ENCODE measurements around the gene CZIB.
A peak's percentile ranks its signal among the peaks of the same experiment; 100 is the strongest.
"Not testable (repeated sequence)": the region's sequence is repeated elsewhere in the genome, so short reads cannot be mapped to it uniquely, and the experiment has no call there.

CZIB gene

DNA sequence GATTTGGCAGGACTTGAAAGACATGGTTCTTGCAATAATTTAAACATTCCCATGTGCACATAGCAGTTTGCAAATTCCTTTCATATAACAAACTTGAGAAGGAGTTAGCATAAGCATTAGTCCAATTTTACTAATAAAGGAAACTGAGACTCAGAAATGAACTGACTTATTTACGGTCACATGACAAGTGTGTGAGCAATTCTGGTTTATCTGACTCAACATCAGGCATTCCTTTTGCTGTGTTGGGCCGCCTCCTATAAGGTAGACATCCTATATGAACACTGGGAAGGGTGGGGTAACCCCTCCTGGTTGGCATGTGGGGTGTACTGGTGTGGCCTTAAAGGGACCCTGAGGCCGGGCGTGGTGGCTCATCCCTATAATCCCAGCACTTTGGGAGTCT, 32.3 kb downstream of the CZIB start:
- no peak for DNase-seq (ENCODE audit: low read depth)

DNA sequence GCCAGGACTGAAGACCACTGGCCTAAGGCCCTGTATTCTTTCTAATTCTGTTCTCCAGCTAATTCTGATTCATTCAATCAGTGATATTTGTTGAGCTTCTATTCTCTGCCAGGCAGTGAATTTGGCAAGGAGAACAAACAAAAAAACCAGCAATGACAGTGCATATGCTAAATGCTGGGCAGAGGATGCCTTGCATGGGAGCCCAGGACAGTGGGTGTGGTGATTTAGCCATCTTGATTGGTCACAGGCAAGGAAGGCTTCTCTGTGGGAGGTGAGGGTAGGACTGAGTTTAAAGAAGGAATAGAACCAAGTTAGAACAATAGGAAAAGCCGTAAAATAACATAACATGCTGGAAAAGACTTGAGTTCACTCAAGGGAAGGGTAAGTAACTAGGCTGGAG, 33.0 kb downstream of the CZIB start:
- DNase-seq (ENCODE audit: low read depth): no peak

DNA sequence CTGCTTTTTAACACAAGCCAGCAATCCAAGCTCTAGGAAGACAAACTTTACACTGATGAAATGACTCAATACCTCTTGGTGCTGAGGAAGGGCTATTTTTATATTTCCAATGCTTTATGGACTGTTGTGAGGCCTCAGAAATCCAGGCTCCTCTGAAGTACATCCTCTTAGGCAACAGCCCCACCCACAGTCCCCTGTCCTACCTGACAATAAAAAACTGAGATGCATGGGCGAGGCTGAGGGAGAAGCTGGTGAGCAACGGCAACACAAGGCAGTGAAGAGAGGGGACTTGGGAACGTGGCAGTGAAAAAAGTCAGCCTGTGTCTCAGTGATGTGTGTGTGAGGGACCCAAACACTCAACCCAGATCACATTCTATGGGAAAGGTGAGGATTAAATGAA, 33.9 kb downstream of the CZIB start:
- DNase-seq (ENCODE audit: low read depth): no peak

DNA sequence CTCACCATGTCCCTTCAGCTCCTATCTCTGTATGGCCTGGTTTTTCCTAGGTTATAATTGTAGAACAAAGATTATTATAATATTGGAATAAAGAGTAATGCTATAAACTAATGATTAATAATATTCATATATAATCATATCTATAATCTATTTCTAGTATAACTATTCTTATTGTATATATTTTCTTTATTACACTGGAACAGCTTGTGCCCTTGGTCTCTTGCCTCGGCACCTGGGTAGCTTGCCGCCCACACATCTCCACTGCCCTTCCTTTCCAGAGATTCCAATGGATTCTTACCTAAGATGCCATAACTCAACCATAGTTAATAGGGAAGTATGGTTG, 34.5 kb downstream of the CZIB start:
- DNase-seq (ENCODE audit: low read depth): not testable (repeated sequence)

DNA sequence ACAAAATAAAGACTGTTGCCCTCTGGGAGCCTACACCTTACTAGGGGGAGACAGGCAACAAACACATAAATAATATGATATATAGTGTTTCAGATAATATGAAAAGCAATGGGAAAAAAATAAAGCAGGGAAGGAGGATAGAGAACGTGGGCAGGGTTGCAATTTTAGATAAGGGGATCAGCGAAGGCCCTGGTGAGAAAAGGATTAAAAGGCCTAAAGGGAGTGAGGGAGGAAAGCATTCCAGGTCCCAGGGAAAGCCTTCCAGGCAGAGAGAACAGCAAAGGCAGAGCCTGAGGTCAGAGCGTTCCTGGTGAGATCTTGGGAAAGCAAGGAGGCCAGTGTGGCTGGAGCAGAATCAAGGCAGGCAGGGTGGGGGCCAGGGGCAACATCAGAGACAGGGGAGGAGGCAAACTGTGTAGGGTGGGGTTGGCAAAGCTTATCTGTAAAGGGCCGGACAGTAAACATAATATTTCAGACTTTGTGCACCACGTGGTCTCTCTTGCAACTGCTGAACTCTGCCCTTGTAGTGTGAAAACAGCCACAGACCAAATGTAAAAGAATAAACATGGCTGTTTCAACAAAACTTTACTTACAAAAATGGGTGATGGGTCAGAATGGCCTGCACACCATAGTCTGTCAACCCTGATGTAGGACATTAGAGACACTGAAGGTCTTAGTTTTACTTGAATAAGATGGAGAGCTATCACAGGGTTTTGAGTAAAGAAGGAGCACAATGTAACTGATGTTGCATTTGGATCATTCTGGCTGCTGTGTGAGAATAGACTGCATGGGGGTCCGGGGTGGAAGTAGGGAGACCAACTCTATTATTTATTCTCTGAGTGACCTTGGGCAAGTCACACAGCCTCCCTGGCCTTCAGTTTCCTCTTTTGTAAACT, 37.1 kb downstream of the CZIB start:
- DNase-seq (ENCODE audit: low read depth): no peak

DNA sequence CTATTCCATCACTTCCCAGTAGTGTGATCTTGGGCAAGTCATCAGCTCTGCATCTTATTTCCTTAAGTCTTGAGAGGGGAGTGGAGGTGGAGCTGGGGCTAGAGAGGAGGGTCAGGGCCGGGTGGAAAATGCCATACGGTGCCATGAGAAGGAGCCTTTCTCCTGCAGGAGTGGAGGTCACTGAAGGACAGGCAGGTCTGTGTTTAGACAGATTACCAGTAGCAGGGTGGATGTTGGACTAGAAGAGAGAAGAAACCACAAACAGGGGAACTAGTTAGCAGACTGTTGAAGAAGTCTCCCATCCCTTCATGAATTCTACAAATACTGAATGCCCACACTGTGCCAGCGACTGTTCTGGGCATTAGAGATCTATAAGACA, 37.7 kb downstream of the CZIB start:
- DNase-seq (ENCODE audit: low read depth): no peak

DNA sequence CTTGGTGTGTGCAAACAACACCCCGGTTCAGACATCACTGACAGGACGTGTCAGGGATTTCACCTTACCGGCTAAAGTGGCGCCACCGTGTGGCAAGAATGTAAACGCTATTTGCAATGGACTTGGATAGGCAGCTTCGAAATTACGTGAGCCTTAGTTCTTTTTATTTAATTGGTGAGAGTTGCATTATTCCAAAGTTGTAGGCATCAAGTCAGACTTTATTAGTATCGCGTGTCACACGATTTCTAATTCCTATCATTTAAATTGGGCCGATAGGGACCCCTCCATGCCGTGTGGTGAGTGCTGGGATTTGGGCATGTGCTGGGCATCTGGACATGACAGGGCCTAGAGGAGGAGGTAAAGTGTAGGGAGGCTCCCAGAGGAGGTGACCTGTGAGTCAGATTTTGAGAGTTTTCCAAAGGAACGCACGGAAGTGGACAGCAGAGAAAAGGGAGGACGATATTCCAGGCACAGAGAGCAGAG, 38.3 kb downstream of the CZIB start:
- DNase-seq (ENCODE audit: low read depth): peak; percentile 70

DNA sequence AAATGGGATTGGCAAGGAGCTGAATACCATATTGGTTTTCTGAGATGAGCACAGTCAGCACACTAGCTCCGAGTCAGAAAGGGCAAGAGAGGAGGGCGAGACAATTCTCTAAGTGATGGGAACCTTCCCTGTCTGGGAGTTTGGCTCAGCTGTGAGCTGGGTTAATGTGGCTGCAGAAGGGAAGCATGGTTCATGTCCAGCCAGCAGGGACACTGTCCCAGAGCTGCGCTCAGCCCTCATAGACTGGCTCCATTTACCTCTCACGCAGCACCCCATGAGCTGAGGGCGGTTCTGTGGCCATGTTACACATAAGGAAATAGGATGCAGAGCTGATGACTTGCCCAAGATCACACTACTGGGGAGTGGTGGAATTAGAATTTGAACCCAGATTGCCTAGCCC, 39.5 kb downstream of the CZIB start:
- DNase-seq (ENCODE audit: low read depth): no peak

DNA sequence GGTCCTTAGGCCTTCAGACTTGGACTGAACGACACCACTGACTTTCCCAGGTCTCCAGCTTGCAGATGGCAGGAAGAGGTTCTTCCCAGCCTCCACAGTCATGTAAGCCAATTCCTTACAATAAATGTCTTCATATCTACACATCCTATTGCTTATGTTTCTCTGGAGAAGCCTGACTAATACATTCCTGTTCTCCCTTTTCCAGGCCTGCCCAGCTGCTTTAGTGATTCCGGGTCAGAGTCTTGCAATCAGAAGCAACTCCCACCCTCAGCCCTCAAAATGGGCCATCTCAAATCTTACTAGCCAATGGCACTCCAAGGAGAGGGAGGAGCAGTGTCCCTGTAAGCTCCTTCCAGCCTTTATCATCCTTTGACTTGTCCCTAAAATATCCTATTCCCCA, 40.2 kb downstream of the CZIB start:
- DNase-seq (ENCODE audit: low read depth): no peak

DNA sequence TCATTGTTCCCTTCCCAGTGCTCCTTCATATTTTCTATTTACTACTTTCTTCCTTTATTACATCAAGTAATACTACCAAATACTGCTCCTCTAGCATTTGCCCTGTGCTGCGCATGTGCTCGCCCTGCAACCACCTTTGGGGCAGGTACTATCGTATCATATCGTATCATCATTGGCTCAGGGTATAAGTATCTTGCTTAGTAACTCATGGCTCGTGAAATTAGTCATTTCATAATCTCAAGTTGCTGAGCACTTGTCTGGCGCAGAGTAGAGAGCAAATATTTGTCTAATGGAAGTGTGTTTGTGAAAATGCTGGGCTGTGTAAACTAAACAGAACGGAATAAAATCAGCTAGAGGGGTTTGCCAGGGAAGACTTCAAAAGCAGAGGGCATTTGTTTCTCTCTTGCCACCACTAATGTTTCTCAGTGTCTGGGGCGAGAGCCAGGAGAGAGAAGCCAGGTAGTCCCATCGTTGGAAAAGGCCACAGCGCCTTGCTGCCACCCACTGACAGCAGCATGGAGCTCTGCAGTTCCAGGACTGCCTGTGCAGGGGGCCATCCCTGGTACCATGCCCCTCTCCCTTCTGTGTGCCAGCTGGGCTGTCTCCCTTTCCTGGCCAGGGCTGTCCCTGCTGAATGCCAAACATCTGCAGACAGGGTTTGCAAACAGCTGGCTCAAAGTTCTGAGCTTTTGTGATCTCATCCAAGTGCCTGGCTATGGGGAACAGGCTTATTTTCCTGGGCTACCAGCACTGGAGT, 43.8 kb downstream of the CZIB start:
- no peak for DNase-seq (ENCODE audit: low read depth)

DNA sequence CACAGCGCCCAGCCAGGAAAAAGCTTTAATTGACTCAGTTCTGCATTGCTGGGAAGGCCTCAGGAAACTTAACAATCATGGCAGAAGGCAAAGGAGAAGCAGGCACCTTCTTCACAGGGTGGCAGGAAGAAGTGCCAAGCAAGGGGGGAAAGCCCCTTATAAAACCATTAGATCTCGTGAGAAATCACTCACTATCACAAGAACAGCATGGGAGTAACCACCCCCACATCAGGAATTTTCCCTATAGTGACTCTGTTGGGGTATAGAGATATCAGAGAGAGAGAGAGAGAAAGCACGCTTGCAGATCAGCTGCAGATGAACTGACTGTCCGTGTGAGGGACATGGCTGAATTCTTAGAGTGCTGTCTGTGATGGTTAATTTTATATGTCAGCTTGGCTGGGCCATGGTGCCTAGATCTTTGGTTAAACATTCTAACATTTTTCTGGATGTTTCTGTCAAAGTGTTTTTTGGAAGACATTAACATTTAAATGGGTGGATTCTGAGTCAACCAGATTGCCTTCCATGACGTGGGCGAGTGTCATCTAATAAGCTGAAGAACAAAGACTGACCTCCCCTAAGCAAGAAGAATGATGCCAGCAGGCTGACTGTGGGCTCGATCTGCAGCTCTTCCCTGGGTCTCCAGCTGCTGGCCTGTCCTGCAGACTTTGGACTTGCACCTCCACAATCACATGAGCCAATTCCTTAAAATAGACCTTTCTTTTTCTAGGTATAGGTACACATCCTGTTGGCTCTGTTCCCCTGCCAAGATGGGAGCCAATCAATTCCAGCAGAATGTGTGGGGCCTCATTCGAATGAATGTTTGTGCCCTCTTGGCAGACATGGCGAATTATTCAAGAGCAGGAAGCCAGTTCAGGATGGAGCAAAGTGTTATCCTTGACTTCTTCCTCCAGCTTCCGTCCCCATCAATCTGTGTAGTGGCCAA, 45.2 kb downstream of the CZIB start:
- no peak for DNase-seq (ENCODE audit: low read depth)

DNA sequence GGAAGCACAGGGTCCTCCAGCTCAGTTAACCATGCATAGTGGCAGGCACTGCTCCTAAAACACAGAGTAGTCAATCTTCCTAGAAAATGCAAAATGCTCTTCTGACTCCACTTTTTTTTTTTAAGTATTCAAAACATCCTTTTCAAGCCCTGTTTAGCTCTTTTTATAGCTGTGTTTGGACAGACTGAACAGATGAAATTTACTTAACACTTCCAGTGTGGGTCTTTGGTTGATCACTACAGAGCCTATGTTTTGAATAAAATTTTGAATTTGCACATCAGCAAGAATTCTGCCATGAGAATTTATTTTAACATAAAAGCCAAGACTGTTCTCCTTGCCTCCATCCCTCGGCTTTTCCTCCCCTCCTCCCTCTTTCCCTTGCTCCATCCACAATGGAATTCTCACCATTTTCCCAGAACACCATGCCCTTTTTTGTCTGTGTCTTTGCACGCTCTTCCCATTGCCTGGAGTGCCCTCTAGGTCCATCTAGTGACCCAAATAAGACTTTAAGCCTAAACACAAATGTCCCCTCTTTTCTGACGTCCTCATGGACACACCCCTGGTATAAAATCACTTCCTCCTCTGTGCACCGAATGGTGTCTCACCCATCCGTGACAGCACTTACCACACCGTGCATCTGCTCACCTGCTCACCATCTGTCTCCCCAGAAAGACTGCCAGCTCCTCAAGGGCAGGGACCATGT, 47.9 kb downstream of the CZIB start:
- no peak for DNase-seq (ENCODE audit: low read depth)

DNA sequence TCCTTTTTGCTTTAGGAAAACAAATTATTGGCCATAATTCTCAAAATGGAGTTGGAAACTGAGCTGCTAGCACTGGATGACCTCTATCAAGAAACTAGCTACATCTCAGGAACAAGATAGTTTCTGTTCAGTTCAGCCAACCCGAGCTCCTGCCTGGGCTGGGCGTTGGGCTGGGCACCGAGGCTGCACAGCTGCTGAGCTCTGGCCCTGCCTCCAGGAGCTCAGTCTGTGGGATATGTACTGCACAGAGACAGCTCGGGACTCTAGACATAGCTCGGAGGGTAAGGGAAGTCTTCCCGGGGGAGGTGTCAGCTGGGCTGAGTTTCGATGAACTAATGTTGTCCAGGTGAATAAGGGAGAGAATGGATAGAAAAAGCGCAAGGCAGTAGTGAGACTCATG, 53.5 kb downstream of the CZIB start:
- no peak for DNase-seq (ENCODE audit: low read depth)

DNA sequence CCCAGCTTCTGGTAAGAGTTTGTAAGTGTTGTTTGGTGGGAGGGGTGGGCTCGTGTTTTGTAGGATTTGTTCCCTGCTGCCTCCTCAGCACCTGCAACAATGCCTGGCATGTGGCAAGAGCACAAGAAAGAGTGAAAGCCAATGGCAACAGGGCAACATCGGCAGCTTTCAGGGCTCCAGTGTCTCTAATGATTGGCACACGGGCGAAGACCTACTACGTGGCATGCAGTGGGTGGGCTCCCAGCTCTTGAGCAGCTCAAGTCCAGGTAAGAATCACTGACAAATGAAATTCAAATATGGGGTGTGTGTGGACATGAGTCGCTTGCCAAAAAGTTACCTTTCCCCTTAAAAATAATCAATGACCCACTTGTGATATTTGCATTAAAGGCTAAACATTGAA, 54.1 kb downstream of the CZIB start:
- no peak for DNase-seq (ENCODE audit: low read depth)

DNA sequence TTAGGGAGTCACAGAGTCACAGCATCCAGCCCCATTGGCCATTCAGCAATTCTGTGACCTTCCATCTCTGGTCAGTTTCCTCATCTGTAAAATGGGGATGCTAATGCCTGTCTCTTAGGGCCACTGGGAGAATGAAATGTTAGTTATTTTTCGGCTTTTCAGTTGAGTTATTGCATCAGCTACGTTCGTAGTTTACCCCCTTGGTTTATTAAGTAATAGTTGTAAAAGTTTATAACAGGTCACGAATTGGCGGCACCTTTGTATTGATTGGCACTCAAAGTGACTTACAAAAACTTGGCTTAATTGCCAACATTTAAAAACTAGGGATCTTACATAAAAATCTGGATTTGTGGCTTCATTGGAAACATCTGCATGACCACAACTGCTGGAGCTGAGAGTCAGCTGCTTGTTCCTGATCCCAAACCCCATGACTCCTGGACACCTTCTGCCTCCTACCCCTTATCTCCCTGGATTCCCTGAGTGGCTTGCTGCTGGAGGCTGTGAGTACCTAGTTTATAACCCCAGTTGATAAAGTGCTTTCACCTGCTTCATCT, 54.9 kb downstream of the CZIB start:
- DNase-seq (ENCODE audit: low read depth): no peak
